Parathyroid adenoma (tissue), 2 donors: ENCODE measurements around the gene RNF10.

Experiments
- H2AFZ ChIP-seq: fragments of 300-600 bp; sonication (generic); one replicate; pipeline ENCODE4 v1.7.0; 2017; ENCODE audit warnings: antibody characterized with exemption, mild to moderate bottlenecking
- H3K27ac ChIP-seq: fragments of 300-600 bp; sonication (generic); one replicate; pipeline ENCODE4 v1.7.0; 2017
- H3K27me3 ChIP-seq: fragments of 300-600 bp; sonication (generic); one replicate; pipeline ENCODE4 v1.7.0; 2017; ENCODE audit warnings: low read length; ENCODE audit not compliant: control insufficient read depth, insufficient read depth
- H3K36me3 ChIP-seq: fragments of 300-600 bp; sonication (generic); one replicate; pipeline ENCODE4 v1.7.0; 2017; ENCODE audit warnings: low read length; ENCODE audit not compliant: control insufficient read depth, insufficient read depth
- H3K4me1 ChIP-seq: fragments of 300-600 bp; sonication (generic); one replicate; pipeline ENCODE4 v1.7.0; 2017; ENCODE audit warnings: control low read depth
- H3K4me2 ChIP-seq: fragments of 300-600 bp; sonication (generic); one replicate; pipeline ENCODE4 v1.7.0; 2017; ENCODE audit warnings: low read length
- H3K4me3 ChIP-seq: fragments of 300-600 bp; sonication (generic); one replicate; pipeline ENCODE4 v1.7.0; 2017; ENCODE audit warnings: low read depth, low read length
- H3K79me2 ChIP-seq: fragments of 300-600 bp; sonication (generic); one replicate; pipeline ENCODE4 v1.7.0; 2017; ENCODE audit warnings: control low read depth
- H3K9ac ChIP-seq: fragments of 300-600 bp; sonication (generic); one replicate; pipeline ENCODE4 v1.7.0; 2017; ENCODE audit warnings: mild to moderate bottlenecking
- H3K9me3 ChIP-seq: fragments of 300-600 bp; sonication (generic); one replicate; pipeline ENCODE4 v1.7.0; 2017; ENCODE audit warnings: low read length; ENCODE audit not compliant: control insufficient read depth
- TF ChIP-seq, protein P1 (sequence below): fragments of 300-600 bp; sonication (generic); IDR thresholded peaks from one replicate; pipeline ENCODE4 v1.7.0; 2017; ENCODE audit warnings: antibody characterized with exemption, mild to moderate bottlenecking
- donor health status: primary hyperparathyroidism.

RNF10 gene

DNA sequence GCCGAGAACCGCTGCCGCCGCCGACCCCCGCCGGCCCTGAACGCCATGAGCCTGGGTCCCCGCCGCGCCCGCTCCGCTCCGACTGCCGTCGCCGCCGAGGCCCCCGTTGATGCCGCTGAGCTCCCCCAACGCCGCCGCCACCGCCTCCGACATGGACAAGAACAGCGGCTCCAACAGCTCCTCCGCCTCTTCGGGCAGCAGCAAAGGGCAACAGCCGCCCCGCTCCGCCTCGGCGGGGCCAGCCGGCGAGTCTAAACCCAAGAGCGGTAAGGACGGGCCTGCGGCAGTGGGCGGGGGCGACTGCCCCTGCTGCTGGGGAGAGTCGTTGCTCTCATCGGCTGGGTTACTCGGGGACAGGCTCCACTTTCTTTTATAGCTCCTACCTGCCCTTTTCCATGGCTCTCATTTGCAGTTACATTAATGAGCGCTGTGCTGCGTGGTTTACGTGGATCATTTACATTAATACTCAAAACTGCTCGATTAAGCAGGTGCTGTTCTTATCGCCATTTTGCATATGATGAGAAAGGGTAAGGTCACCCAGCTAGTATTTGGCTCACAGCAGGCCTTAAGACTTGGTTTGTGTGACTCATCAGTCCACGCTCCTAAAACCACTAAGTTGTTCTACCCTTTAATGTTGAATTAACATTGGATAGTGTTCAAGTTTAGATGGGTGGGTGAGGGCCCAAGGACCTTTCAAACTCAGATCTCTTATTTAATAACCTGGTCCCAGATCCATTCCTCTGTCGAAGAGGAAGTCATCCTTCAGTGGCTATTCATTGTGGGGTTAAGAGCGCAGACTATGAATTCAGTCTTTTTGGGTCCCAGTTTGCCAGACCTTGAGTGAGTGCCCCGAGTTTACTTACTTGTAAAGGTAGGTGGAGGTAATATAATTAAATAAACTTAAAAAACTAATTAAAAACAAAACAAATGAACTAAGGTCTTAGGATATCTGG, 823 bp downstream of the RNF10 start:
- H3K9me3 ChIP-seq: no peaks in the 10 kb centered on the region
- peak overlapping the region; percentile 93 for H3K9ac ChIP-seq
- peak overlapping the region; percentile 76 for H3K27ac ChIP-seq
- H3K4me1 ChIP-seq: peaks cover 38% of the 10 kb centered on the region
- TF ChIP-seq, protein P1, sequence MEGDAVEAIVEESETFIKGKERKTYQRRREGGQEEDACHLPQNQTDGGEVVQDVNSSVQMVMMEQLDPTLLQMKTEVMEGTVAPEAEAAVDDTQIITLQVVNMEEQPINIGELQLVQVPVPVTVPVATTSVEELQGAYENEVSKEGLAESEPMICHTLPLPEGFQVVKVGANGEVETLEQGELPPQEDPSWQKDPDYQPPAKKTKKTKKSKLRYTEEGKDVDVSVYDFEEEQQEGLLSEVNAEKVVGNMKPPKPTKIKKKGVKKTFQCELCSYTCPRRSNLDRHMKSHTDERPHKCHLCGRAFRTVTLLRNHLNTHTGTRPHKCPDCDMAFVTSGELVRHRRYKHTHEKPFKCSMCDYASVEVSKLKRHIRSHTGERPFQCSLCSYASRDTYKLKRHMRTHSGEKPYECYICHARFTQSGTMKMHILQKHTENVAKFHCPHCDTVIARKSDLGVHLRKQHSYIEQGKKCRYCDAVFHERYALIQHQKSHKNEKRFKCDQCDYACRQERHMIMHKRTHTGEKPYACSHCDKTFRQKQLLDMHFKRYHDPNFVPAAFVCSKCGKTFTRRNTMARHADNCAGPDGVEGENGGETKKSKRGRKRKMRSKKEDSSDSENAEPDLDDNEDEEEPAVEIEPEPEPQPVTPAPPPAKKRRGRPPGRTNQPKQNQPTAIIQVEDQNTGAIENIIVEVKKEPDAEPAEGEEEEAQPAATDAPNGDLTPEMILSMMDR: no peak
- peak overlapping the region; percentile 61 for H2AFZ ChIP-seq
- H3K79me2 ChIP-seq: peaks cover 45% of the 10 kb centered on the region
- no peaks in the 10 kb centered on the region for H3K27me3 ChIP-seq
- H3K36me3 ChIP-seq: no peaks in the 10 kb centered on the region
- peak overlapping the region; percentile 96 for H3K4me3 ChIP-seq
- peak overlapping the region; percentile 98 for H3K4me2 ChIP-seq

DNA sequence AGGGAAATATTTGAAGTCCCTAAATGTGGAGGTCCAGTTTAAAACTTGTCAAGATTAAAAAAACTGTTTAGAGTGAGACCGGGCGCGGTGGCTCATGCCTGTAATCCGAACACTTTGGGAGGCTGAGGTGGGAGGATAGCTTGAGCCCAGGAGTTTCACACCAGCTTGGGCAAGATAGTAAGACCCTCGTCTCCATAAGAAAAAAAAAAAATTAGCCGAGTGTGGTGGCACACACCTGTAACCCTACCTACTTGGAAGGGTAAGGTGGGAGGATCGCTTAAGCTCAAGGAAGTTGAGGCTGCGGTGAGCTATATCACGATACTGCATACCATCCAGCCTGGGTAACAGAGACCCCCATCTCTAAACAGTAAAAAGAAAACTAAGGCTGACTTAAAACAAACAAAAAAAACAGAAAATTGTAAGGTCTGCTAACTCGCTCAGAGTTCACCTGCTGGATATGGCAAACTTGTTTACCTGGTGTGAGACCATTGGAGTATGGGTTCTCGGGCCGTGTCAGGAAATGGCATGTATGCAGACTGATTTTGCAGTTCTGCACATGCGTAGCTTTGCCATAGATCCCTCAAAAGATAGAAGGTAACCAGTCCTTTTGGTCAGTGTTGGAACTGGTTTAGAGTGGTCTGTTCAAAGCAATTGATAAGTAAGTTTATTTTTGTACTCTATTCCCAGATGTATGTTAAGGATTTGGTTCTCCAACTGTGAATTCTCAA, 2.1 kb downstream of the RNF10 start:
- Histone ChIP-seq H3K36me3 (no peaks in the 10 kb centered on the region), H3K27ac (no peak overlapping the region), H3K4me2 (peak overlapping the region; percentile 98), H3K9ac (no peak overlapping the region), H3K79me2 (peaks cover 52% of the 10 kb centered on the region), H3K9me3 (no peaks in the 10 kb centered on the region), H3K4me3 (peak overlapping the region; percentile 96), H3K4me1 (peaks cover 41% of the 10 kb centered on the region), H2AFZ (no peak overlapping the region), H3K27me3 (no peaks in the 10 kb centered on the region)
- TF ChIP-seq, protein P1: no peak

GRCh38 chr12:120537856-120538220, 3.7 kb downstream of the RNF10 start:
- Histone ChIP-seq H3K36me3 (no peaks in the 10 kb centered on the region), H3K9ac (no peak overlapping the region)

GRCh38 chr12:120538281-120539156, 4.4 kb downstream of the RNF10 start:
- TF ChIP-seq, protein P1: no peak
- peak overlapping the region; percentile 98 for H3K4me2 ChIP-seq
- peaks cover 41% of the 10 kb centered on the region for H3K4me1 ChIP-seq
- H3K27ac ChIP-seq: peak overlapping the region; percentile 67
- H3K27me3 ChIP-seq: no peaks in the 10 kb centered on the region
- H3K79me2 ChIP-seq: peaks cover 73% of the 10 kb centered on the region
- no peak overlapping the region for H2AFZ ChIP-seq
- no peaks in the 10 kb centered on the region for H3K9me3 ChIP-seq
- H3K9ac ChIP-seq: no peak overlapping the region
- H3K4me3 ChIP-seq: peak overlapping the region; percentile 7
- no peaks in the 10 kb centered on the region for H3K36me3 ChIP-seq

More at GRCh38 chr12:120537856-120538220, 3.7 kb downstream of the RNF10 start:
- Histone ChIP-seq H3K9me3 (no peaks in the 10 kb centered on the region), H3K27ac (peak overlapping the region; percentile 67), H3K27me3 (no peaks in the 10 kb centered on the region), H3K4me1 (peaks cover 41% of the 10 kb centered on the region), H3K4me3 (peak overlapping the region; percentile 7), H3K79me2 (peaks cover 68% of the 10 kb centered on the region), H2AFZ (no peak overlapping the region), H3K4me2 (peak overlapping the region; percentile 98)
- TF ChIP-seq, protein P1: no peak
